Stimulated activated CD4-positive, alpha-beta T cell treated with anti-CD3 and anti-CD28 coated beads, Interleukin-4, amount 100 ng/mL, for 4 hours (primary cell): ENCODE measurements around the gene SLC44A1.
"Not testable (repeated sequence)": the region's sequence is repeated elsewhere in the genome, so short reads cannot be mapped to it uniquely, and the experiment has no call there.

Experiments used
- DNase-seq, 2 experiments: peaks; one replicate each; pipeline ENCODE4 v3.0.0-alpha.2; 2020

SLC44A1 gene

GRCh38 chr9:105243015-105243686 lies 1.3 kb upstream of the SLC44A1 start:
- DNase-seq, result no peak

GRCh38 chr9:105244734-105245028 lies 230 bp downstream of the SLC44A1 start:
- DNase-seq, result no peak

GRCh38 chr9:105245029-105245890 lies 809 bp downstream of the SLC44A1 start:
- peak; percentile 23 to 25 for DNase-seq

- no peak for DNase-seq
Measured at GRCh38 chr9:105245891-105246161, 1.4 kb downstream of the SLC44A1 start.

GRCh38 chr9:105246656-105247173 lies 2.3 kb downstream of the SLC44A1 start:
- DNase-seq, result no peak

GRCh38 chr9:105248691-105249090 lies 4.2 kb downstream of the SLC44A1 start:
- DNase-seq, result no peak

GRCh38 chr9:105251133-105251532 lies 6.7 kb downstream of the SLC44A1 start:
- no peak for DNase-seq

- no peak for DNase-seq
Measured at GRCh38 chr9:105251733-105252404, 7.4 kb downstream of the SLC44A1 start.

GRCh38 chr9:105252405-105252756 lies 7.9 kb downstream of the SLC44A1 start:
- DNase-seq, result no peak

GRCh38 chr9:105254226-105254625 lies 9.8 kb downstream of the SLC44A1 start:
- no peak for DNase-seq

GRCh38 chr9:105255421-105255820 lies 11.0 kb downstream of the SLC44A1 start:
- DNase-seq, result no peak

GRCh38 chr9:105256569-105256968 lies 12.1 kb downstream of the SLC44A1 start:
- DNase-seq, result not testable (repeated sequence)

GRCh38 chr9:105257809-105258208 lies 13.4 kb downstream of the SLC44A1 start:
- DNase-seq, result no peak

GRCh38 chr9:105258225-105258737 lies 13.8 kb downstream of the SLC44A1 start:
- DNase-seq, result no peak

- no peak for DNase-seq
Measured at GRCh38 chr9:105259274-105259673, 14.8 kb downstream of the SLC44A1 start.

GRCh38 chr9:105259731-105260612 lies 15.5 kb downstream of the SLC44A1 start:
- DNase-seq, result no peak

GRCh38 chr9:105262497-105262896 lies 18.0 kb downstream of the SLC44A1 start:
- DNase-seq, result no peak

- no peak for DNase-seq
Measured at GRCh38 chr9:105264380-105264779, 19.9 kb downstream of the SLC44A1 start.

- not testable (repeated sequence) for DNase-seq
Measured at GRCh38 chr9:105268254-105268653, 23.8 kb downstream of the SLC44A1 start.

- no peak for DNase-seq
Measured at GRCh38 chr9:105269593-105269992, 25.1 kb downstream of the SLC44A1 start.

GRCh38 chr9:105270711-105271110 lies 26.3 kb downstream of the SLC44A1 start:
- DNase-seq, result no peak

GRCh38 chr9:105273731-105274130 lies 29.3 kb downstream of the SLC44A1 start:
- no peak for DNase-seq

- DNase-seq, result no peak
Measured at GRCh38 chr9:105275111-105275510, 30.7 kb downstream of the SLC44A1 start.
